Suprapubic skin (tissue), 4 donors: Measurements from ENCODE around the gene TMPRSS13. TPM values are rescaled to one million over a fixed set of nuclear protein-coding genes. Genes with fewer than 3 reads are reported as not detected.

Experiments
- DNase-seq, 2 donors: peaks; one replicate each; pipeline ENCODE4 v3.0.0-alpha.2; 2019; ENCODE audit warnings: low spot score in 2 of 2
- H3K27ac ChIP-seq: fragments of 200-600 bp; sonication (generic); one replicate; pipeline ENCODE4 v1.5.1; 2019
- H3K27me3 ChIP-seq: fragments of 200-600 bp; sonication (generic); one replicate; pipeline ENCODE4 v1.5.1; 2019
- H3K36me3 ChIP-seq: fragments of 200-600 bp; sonication (generic); one replicate; pipeline ENCODE4 v1.5.1; 2019
- H3K4me1 ChIP-seq: fragments of 200-600 bp; sonication (generic); one replicate; pipeline ENCODE4 v1.5.1; 2019
- H3K4me3 ChIP-seq: fragments of 200-600 bp; sonication (generic); one replicate; pipeline ENCODE4 v1.5.1; 2019; ENCODE audit warnings: mild to moderate bottlenecking
- H3K9me3 ChIP-seq: fragments of 200-600 bp; sonication (generic); one replicate; pipeline ENCODE4 v1.5.1; 2019
- CTCF ChIP-seq, 2 donors: fragments of 200-600 bp in 1 of 2; fragments of 450-650 bp in 1 of 2; sonication (generic) in 1 of 2; IDR thresholded peaks; one replicate each; pipeline ENCODE4 v1.5.1; 2016 to 2019; ENCODE audit warnings: antibody characterized with exemption in 2 of 2, mild to moderate bottlenecking in 1 of 2, moderate library complexity in 1 of 2
- EP300 ChIP-seq: sonication (generic); formaldehyde crosslinking; IDR thresholded peaks from one replicate; pipeline ENCODE4 v1.6.1; 2017; ENCODE audit warnings: antibody characterized with exemption
- POLR2A ChIP-seq, 2 donors: fragments of 450-650 bp; IDR thresholded peaks; one replicate each; pipeline ENCODE4 v1.6.1; 2017; ENCODE audit warnings: antibody characterized with exemption in 2 of 2, mild to moderate bottlenecking in 2 of 2, moderate library complexity in 2 of 2
- POLR2AphosphoS5 ChIP-seq, 3 donors: sonication (generic); formaldehyde crosslinking; IDR thresholded peaks; one replicate each; pipeline ENCODE4 v1.6.1; 2017; ENCODE audit warnings: antibody characterized with exemption in 3 of 3
- WGBS: methylation state at CpG from one replicate; pipeline ENCODE4 v1.1.5; 2018; 5-methylcytosine and 5-hydroxymethylcytosine counted together
- total RNA-seq, 4 donors: library from RNA; depleted of rRNA; stranded (reverse); fragments of >200 nt; gene quantifications; one replicate each; pipeline ENCODE4 v1.1.0, GENCODE V29; 2016

The TMPRSS13 gene
- total RNA-seq, 4 donors from 2014 or later, result 24.7 to 92.0 (median 73.1) TPM

DNA sequence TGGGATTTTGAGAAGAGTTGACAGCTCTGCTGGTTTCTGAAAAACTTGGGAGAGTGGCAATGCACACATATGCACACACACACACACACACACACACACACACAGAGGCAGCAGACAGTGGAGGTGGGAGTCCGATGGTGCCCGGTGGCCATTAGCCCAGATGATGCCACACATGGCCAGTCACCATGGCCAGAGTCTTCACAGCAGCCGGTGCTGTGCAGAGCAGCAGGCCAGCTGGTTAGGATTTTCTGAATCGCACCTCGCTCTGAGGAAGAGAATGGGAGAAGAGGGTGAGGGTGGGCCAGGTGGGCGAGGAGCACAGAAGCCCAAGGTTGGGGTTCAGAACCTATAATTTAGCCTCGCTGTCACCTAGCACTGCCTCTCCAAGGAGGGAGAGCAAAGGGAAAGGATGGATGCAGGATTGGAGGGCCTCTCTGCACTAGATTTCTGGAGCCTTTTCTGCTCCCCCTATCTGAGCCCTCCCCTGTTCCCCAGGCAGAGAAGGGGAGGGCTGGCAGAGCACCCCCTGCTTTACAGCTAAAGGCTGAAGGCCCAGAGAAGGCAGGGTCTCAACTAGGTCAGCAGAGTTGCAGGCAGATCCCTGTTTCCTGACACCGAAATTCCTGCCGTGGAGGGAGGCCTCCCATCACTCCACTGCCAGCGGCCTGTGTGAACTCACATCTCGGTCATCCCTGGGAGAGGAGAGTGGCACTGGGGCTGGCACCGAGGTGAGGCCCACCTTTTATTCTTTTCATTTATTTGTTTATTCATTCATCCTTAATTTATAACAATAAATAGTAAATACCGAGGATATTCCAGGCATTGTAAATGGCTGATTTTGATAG is 27.0 kb downstream of the TMPRSS13 start:
- peak in 1 of 2 donors; percentile 32 for DNase-seq
- no peak for TF ChIP-seq POLR2AphosphoS5 (IDR thresholded peaks at IDR 0.05)
- TF ChIP-seq POLR2A (IDR thresholded peaks at IDR 0.05), result no peak
- TF ChIP-seq CTCF (IDR thresholded peaks at IDR 0.05), result no peak
- TF ChIP-seq EP300, result no peak

DNA sequence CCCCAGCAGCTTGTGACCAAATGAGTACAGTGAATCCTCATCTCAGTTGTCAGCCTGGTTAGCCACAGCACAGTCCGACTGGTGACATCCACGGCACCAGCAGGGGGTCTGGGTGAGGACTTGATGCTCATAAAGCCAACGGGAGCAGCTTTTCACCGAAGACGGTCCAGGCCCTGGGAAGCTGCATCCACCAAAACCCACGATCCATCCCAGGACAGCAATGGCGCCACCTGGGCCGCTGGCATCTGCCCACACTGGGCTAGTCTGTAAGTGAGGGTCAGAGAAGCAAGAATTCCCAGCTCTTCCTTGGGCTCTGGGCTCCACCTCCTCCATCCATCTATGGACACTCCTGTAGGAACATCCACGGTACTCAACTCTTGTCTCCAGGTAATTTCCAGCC is 27.6 kb downstream of the TMPRSS13 start:
- 94% methylated on average over 7 of the region's 9 CpGs for WGBS
- DNase-seq, result peak in 1 of 2 donors; percentile 56
- Histone ChIP-seq H3K9me3 (no peaks in the 10 kb centered on the region), H3K36me3 (no peaks in the 10 kb centered on the region), H3K27ac (no peak overlapping the region), H3K4me1 (peaks cover 7% of the 10 kb centered on the region), H3K4me3 (no peak overlapping the region), H3K27me3 (no peaks in the 10 kb centered on the region)
- no peak for TF ChIP-seq EP300
- TF ChIP-seq POLR2AphosphoS5 (IDR thresholded peaks at IDR 0.05), result no peak
- TF ChIP-seq CTCF (IDR thresholded peaks at IDR 0.05), result no peak

More for the DNA sequence above, 27.0 kb downstream of the TMPRSS13 start:
- no peaks in the 10 kb centered on the region for H3K9me3 ChIP-seq
- no peaks in the 10 kb centered on the region for H3K27me3 ChIP-seq
- H3K4me3 ChIP-seq, result no peak overlapping the region
- peaks cover 7% of the 10 kb centered on the region for H3K4me1 ChIP-seq
- WGBS, result 86% methylated on average over 12 of the region's 13 CpGs
- no peaks in the 10 kb centered on the region for H3K36me3 ChIP-seq
- H3K27ac ChIP-seq, result no peak overlapping the region

DNA sequence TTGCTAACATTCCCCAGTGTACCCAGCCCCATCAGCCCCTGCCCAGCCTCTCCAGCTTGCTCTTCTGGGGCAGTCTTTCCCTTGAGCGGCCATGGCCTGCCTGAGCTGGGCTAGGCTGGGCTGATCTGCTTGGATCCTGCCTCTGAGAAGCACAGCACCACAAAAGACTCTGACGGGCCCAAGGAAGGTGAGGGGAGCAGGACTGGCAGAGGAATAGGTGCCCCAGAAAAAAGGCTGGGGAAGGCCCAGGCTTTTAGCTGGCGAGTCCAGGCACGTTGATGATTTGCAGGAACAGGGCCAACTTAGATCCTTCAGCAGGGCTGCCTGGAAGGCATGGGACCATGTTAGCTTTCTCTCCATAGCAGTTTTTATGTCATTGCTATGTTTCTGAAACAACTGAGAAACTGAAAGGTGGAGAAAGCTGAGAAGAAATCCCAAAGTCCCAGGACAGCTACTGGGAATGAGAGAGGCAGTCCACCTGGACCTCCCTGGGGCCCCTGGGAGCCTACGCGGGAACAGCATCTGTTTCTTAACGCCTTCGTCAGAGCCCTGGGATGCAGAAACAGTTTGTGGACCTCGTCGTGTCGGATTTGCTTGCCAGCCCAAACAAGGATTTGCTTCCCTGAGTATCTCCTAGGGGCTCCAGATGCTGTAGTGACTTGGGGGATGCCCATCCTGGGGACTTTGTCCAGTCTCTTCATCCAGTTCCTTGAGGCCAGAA is 28.3 kb downstream of the TMPRSS13 start:
- no peaks in the 10 kb centered on the region for H3K27me3 ChIP-seq
- peaks cover 7% of the 10 kb centered on the region for H3K4me1 ChIP-seq
- no peak for TF ChIP-seq EP300
- H3K36me3 ChIP-seq, result no peaks in the 10 kb centered on the region
- H3K9me3 ChIP-seq, result no peaks in the 10 kb centered on the region
- no peak overlapping the region for H3K4me3 ChIP-seq
- peak in 1 of 2 donors; percentile 16 for DNase-seq
- H3K27ac ChIP-seq, result no peak overlapping the region
- 76% methylated on average over 11 of the region's 11 CpGs for WGBS

- no peak overlapping the region for H3K27ac ChIP-seq
- no peak overlapping the region for H3K4me3 ChIP-seq
- no peak for TF ChIP-seq POLR2A (IDR thresholded peaks at IDR 0.05)
- TF ChIP-seq CTCF (IDR thresholded peaks at IDR 0.05), result no peak
- no peak for TF ChIP-seq EP300
- no peak for TF ChIP-seq POLR2AphosphoS5 (IDR thresholded peaks at IDR 0.05)
- peaks cover 7% of the 10 kb centered on the region for H3K4me1 ChIP-seq
- H3K36me3 ChIP-seq, result no peaks in the 10 kb centered on the region
- WGBS, result 67% methylated on average over 4 of the region's 4 CpGs
- no peaks in the 10 kb centered on the region for H3K27me3 ChIP-seq
- peak in 1 of 2 donors; percentile 61 for DNase-seq
- no peaks in the 10 kb centered on the region for H3K9me3 ChIP-seq
Measured at GRCh38 chr11:117900121-117900648, 29.0 kb downstream of the TMPRSS13 start.

DNA sequence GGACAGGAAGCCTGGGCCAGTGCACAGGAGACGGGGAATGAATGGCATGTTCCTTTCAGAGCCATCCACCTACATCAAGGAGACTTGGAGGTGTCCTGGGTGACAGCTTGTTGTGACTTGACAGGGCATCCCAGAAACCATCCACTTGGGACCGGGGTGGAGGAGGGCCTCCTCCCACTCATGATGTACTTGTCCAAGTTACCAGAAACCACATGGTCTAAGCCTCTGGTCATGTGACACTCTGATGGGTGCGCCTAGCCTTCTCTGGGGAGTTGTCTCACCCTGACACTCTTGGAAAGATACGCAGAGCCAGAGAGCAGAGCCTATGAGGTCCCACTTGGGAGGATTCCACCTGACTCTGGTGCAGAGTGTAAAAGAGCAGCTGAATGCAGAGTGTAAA is 31.1 kb downstream of the TMPRSS13 start:
- 80% methylated on average over 4 of the region's 4 CpGs for whole genome bisulfite sequencing
- peak in 1 of 2 donors; percentile 47 for DNase-seq

More for the DNA sequence above, 31.1 kb downstream of the TMPRSS13 start:
- H3K27me3 ChIP-seq, result no peaks in the 10 kb centered on the region
- TF ChIP-seq CTCF (IDR thresholded peaks at IDR 0.05) (no peak), EP300 (no peak), POLR2AphosphoS5 (IDR thresholded peaks at IDR 0.05) (no peak), POLR2A (IDR thresholded peaks at IDR 0.05) (no peak)
- H3K27ac ChIP-seq, result no peak overlapping the region
- H3K4me1 ChIP-seq, result peaks cover 7% of the 10 kb centered on the region
- no peaks in the 10 kb centered on the region for H3K36me3 ChIP-seq
- no peak overlapping the region for H3K4me3 ChIP-seq
- H3K9me3 ChIP-seq, result no peaks in the 10 kb centered on the region
